ENCODE results near the gene ARHGAP25. TPM values are rescaled to one million over a fixed set of nuclear protein-coding genes. Genes with fewer than 3 reads are reported as not detected.

ARHGAP25 gene
- total and polyA plus RNA-seq, 8 donors, result 1.4 to 8.4 (median 2.0) TPM

GRCh38 chr2:68748568-68748967, 14.0 kb downstream of the ARHGAP25 start:
- Histone ChIP-seq H3K9me3 (no peaks in the 10 kb centered on the region), H3K36me3 (no peaks in the 10 kb centered on the region), H3K4me3 (no peak overlapping the region), H3K4me1 (no peaks in the 10 kb centered on the region), H3K27ac (no peak overlapping the region), H3K27me3 (no peaks in the 10 kb centered on the region)
- WGBS, 2 donors, result 89 to 100% methylated on average over 1 of the region's 1 CpG
- FAIRE-seq, result no peak
- no peak for ATAC-seq
- intact Hi-C loops (cut with DNase I), result loop anchor here in 2 of 3 donors (5.0 to 10.0 kb wide), 2 partner anchors 174 to 176 kb away; no protein-coding TSS in a partner anchor
- no peak for DNase-seq
- TF ChIP-seq, protein P1, sequence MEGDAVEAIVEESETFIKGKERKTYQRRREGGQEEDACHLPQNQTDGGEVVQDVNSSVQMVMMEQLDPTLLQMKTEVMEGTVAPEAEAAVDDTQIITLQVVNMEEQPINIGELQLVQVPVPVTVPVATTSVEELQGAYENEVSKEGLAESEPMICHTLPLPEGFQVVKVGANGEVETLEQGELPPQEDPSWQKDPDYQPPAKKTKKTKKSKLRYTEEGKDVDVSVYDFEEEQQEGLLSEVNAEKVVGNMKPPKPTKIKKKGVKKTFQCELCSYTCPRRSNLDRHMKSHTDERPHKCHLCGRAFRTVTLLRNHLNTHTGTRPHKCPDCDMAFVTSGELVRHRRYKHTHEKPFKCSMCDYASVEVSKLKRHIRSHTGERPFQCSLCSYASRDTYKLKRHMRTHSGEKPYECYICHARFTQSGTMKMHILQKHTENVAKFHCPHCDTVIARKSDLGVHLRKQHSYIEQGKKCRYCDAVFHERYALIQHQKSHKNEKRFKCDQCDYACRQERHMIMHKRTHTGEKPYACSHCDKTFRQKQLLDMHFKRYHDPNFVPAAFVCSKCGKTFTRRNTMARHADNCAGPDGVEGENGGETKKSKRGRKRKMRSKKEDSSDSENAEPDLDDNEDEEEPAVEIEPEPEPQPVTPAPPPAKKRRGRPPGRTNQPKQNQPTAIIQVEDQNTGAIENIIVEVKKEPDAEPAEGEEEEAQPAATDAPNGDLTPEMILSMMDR (IDR thresholded peaks at IDR 0.05), result no peak

DNA sequence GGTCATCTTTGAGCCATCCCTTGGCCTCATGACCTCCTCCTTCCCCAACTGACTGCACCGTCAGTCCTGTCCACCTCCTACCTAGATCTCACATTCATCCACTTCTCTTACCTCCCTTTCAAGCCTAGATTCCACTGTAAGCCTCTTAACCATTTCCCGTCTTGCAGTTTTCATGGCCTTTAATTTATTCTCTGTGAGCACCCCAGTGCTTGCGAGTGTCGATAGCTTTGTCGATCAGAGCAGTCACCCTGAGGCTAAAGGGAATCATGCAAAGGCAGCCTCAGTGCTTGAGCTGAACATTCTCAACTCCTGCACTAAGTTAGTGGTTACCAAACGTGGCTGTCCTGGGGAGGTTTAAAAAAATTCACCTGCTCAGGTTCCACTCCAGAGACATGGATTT, 14.7 kb downstream of the ARHGAP25 start:
- no peak for FAIRE-seq
- WGBS, 2 donors, result 88 to 93% methylated on average over 6 of the region's 6 CpGs
- DNase-seq, result no peak
- Histone ChIP-seq H3K27me3 (no peaks in the 10 kb centered on the region), H3K4me1 (no peaks in the 10 kb centered on the region), H3K9me3 (no peaks in the 10 kb centered on the region), H3K36me3 (no peaks in the 10 kb centered on the region), H3K27ac (no peak overlapping the region), H3K4me3 (no peak overlapping the region)
- TF ChIP-seq, protein P1 (IDR thresholded peaks at IDR 0.05), result no peak
- no peak for ATAC-seq
- intact Hi-C loops (cut with DNase I), result loop anchor here in 2 of 3 donors (5.0 to 10.0 kb wide), 2 partner anchors 173 to 175 kb away; no protein-coding TSS in a partner anchor

DNA sequence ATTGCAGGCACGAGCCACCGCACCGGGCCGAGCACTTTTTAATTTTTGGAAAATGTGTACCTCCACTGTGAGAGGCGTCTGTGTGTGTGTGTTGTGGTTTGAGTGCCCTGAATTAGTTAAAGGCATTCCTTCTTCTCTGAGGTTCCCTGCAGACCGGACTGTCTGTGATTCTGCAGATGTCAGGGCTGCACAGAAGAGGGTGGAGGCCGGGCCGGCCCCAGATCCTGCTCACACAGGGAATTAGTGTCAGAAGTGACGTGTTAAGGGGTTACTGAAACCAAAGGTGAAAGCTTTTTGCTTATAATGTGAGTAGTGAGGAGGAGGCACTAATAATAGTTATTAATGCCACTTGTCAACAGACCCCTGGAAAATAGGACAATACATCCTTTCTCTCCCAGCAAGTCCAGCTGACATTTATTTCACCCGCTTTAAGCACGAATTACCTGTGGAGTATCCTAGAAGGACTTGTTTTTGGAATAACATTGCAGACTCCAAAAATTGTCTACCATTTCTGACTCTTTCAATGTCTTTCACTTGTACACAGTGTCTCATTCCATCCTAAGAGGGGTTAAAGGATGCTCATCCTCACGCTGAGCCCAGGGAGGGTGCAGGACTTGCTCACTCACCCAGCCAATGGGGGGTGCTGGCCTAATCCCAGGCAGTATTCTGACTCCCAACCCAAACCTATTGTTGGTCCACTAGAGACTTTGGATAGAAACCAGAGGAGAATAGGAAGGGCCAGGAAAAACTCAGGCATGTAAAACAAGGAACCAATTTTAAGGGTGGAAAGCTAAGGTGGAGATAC, 16.2 kb downstream of the ARHGAP25 start:
- Histone ChIP-seq H3K4me1 (no peaks in the 10 kb centered on the region), H3K9me3 (no peaks in the 10 kb centered on the region), H3K27me3 (no peaks in the 10 kb centered on the region), H3K36me3 (no peaks in the 10 kb centered on the region), H3K27ac (no peak overlapping the region), H3K4me3 (no peak overlapping the region)
- FAIRE-seq, result no peak
- intact Hi-C loops (cut with DNase I), result no loop called here
- ATAC-seq, result no peak
- TF ChIP-seq, protein P1 (IDR thresholded peaks at IDR 0.05), result no peak
- WGBS, 2 donors, result 89 to 93% methylated on average over 12 of the region's 12 CpGs
- no peak for DNase-seq

GRCh38 chr2:68751397-68752339, 17.1 kb downstream of the ARHGAP25 start:
- Histone ChIP-seq H3K27ac (no peak overlapping the region), H3K4me3 (no peak overlapping the region), H3K4me1 (no peaks in the 10 kb centered on the region), H3K9me3 (no peaks in the 10 kb centered on the region), H3K27me3 (no peaks in the 10 kb centered on the region), H3K36me3 (no peaks in the 10 kb centered on the region)
- peak; percentile 93 to 99 (median 99) for ATAC-seq
- peak; percentile 57 for FAIRE-seq
- 20 to 23% methylated on average over 15 of the region's 15 CpGs for whole genome bisulfite sequencing, 2 donors
- intact Hi-C loops (cut with DNase I), result no loop called here
- DNase-seq, result peak; percentile 83 to 97 (median 92)
- TF ChIP-seq, protein P1 (IDR thresholded peaks at IDR 0.05), result peak; percentile 89 to 98 (median 91)

Data from pancreas (tissue), 10 donors.